Tongue (tissue), 2 donors: ENCODE data around the gene HUS1. TPM values are rescaled to one million over a fixed set of nuclear protein-coding genes. Genes with fewer than 3 reads are reported as not detected.
A peak's percentile ranks its signal among the peaks of the same experiment; 100 is the strongest.

Experiments
- DNase-seq: peaks from one replicate; pipeline ENCODE4 v3.0.0-alpha.2; 2015
- total RNA-seq: library from RNA; depleted of rRNA; stranded (reverse); fragments of >200 nt; gene quantifications from one replicate; pipeline ENCODE4 v1.2.3, GENCODE V29; 2014

Gene HUS1
- total RNA-seq, 1 donor from 2014 or later: 26.9 TPM

DNA sequence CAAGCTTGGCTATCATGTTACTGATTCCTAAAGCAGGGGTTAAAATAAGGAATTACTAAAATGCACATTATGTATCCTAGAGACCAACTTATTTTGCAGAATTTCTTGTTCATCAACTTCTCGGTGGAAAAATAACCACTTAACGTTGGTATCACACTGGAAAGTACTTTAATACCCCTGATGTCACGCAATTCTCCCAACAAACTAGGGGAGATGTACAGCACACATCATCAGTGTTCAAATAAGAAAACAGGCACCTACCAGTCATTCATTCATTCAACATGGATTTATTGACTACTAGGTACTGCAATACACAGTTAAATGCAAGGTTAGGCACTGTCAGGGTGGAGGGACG, 648 bp downstream of the HUS1 start:
- DNase-seq: no peak

DNA sequence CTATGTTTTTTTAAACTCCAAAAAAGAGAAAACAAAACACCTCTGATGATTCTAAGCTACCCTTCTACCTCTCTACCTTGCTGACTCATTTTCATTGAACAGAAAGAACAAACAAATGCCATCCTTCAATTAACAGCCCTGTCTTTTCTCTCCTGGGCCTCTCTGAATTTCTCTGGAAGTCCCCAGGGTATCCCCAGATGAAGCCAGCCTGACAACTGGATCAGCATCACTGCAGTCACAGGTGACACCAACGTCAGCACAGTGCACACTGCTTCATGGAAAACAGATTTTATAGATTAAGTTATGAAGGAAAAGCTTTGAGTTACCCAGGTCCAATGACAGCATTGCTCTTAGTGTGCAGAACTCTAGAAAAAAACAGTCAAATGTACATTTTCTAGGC, 5.7 kb downstream of the HUS1 start:
- no peak for DNase-seq

DNA sequence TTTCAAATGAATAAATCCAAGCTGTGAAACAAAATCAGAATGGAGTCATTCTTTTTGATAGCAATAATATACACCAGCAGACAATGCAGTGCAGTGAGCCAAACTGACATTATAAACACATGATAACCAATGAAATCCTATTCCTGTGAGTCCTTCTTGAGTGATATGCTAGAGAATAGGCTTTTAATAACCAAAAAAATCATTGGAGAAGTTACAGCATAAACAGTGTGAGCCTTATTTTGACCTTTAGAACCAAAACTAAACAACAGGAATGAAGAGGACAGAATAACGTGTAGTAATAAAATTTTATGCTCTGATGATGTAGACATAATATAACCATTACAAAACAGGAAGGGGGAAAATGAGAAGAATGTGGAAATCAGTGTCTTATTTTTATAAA, 8.7 kb downstream of the HUS1 start:
- DNase-seq: no peak

DNA sequence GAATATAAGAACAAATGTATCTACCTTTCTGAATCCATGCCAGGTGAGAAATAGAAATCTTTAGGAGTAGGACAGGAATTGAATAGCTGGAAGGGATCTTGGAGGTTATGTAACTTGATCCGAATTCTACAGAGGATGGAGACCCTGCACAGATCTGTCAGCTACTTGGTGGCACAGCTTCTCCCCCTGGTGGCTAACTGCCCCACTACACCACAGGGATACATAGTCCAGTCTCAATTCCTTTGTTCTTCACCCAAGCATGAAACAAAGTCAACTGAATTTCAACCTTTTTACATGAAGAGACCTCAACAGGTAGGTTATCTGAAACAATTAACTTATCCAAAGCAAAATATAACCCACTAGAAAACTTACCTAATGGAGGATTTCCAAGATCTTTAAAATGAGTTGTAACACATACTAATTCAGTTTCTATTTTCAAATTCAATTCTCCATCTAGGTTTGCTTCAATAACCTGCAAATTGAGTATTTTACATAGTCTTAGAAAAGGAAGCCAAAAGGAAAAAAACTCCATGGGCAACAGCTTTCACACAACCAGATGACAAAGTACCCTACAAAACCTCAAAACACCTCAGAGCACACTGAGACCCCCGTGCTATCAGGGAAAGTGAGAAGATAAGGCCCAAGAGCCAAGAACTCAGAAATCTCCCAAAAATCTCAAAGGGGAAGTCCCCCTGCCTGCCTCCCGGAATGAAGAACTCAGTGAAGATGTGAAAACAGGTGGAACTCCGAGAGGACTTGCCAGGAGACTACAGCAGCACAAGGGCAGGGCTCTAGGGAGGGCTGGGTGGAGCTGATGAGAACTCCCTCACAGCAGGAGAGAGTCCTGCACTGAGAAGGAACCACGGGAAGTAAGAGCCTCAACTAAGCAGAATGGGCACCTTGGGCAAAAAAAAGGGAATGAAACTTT, 10.3 kb downstream of the HUS1 start:
- DNase-seq: peak; percentile 81

DNA sequence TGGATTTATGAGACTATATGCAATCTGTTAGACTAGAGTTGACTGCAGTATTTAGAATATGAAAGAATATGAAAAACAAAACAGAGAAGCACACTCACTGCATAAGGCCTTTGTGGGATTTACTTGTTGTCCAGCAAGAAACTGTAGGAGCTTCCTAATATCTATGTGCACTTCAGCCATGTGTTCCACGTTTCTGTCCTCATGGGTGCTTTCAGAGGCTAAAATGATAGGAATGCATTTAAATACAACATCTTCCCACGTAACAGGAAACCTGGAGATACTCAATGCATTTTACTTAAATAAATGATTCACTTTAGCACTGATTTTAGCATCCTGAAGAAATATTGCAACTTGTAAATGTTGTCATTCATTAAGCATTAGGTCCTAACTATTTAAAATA, 11.7 kb downstream of the HUS1 start:
- DNase-seq: no peak

DNA sequence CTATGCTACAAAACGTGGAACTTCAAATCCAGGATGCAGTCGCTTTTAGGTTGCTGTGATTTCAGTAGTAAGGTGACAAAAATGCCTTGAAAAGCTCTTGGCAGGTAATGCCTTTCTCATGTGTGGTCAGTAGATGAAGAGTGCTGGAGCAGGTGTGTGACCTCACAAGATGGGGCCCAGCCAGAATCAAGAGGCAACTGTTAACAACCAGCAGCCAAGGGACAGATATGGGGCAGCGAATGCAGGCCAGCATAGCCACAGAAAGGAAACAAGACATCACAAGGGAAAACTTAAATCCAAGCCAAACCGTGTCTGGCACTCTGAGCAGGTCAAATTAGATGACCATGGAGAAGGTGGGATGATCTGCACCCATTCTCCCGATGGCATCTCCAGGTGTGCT, 12.3 kb downstream of the HUS1 start:
- DNase-seq: no peak

DNA sequence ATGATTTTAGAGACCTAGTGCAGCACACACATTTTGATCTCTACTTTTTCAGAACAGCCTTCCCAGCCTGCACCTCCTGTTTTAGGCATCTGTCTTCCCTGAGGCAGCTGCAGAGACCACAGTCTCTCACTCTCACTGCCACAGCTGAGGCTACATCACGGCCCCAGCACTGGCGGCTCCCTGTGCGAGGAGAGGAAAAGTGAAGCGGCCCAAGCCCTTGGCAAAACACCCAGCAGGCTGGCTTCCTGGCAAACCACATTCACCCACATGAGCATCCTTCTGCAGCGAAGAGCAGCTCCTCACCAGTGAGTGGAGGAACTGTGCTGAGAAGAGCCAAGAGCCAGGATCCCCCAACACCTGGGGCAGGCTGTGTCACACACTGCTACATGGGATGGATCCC, 14.0 kb downstream of the HUS1 start:
- no peak for DNase-seq

DNA sequence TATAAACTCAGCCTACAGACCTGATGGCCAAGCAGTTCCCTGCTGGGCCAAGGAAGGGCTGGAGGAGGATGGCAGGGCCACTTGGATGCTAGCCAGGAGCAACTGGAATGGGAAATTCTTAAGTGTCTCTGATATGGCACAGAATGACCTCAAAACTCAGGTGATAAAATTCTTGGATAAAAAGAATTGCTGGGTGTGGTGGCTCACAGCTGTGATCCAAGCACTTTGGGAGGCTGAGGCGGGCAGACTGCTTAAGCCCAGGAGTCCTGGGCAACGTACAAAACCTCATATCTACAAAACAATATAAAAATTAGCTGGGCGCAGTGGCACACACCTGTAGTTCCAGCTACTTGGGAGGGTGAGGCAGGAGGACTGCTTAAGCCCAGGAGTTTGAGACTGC, 17.2 kb downstream of the HUS1 start:
- DNase-seq: no peak

DNA sequence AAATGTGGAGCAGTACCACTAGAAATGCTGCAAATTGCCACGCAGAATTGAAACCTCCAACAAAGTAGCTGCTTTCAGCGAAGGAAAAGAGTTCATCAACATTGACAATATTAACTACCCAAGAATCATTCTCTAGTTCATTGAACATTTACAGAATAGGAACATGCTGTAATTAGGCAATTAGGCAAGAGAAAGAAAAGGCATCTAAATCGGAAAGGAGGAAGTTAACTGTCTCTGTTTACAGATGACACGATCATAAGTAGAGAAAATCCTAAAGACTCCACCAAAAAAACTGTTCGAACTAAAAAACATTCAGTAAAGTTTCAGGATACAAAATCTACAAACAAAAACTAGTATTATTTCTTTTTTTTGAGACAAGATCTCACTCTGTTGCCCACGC, 22.3 kb downstream of the HUS1 start:
- DNase-seq: no peak

DNA sequence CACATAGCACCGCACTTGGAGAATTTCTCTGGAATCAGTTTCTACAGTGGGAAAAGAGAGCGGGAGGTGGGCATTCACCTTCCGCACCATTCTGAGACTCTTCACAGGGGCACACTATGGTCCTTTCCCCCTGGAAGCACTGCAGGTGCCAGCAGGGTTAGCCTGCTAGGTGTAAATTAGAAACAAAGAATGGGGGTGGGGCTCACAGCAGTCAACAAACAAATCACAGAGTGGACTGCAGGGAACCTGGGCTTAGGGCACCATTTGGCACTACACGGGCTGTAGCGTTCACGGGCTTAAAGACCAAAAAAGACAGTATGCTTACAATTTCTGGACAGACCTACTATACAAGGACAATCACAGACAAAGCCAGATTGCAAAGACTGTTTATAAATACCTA, 23.2 kb downstream of the HUS1 start:
- no peak for DNase-seq

DNA sequence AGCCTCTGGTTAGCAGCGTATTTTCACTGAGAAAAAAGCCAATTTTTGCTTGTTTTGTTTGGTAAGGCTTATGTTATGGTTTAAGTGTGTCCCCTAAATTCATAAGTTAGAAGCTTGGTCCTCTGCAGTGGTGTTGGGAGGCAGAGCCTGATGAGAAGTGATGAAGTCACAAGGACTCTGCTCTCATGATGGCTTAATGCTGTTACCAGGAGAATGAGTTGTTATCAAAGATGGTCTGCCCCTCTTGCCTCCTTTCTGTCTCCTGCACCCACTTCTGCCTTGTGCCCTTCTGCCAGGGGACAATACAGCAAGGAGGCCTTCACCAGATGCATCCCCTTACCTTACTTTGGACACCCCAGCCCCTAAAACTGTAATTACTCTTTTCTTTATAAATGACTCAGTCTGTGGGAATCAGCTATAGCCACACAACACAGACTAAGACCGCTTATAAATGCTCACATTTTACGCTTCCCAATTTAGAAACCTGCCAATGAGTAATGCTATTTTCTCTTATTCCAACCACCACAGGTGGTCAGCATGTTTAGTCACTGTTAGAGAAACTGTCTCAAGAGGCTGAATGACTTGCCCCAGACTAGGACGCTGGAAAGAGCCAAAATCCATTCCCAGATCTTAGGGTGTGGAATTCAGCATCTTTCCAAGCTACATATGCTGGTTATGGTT, 25.0 kb downstream of the HUS1 start:
- DNase-seq: no peak

DNA sequence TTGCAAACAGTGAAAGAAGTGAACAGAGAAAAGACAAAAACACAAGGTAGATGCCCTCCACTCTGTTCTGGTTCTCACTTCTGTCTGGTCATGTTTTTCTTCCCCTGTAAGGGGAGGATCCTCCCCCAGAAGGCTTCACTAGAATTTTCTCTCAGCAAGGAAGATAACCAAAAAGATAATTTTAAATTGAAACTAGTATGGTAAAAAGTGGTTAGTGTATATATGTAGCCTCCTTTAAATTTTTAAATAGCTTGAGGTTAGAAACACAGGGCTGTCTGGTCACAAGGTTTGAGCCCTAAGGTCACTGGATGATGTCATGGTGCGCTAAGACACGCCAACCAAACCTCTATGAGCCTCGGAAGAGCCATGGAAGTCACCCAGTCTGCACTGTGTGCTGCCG, 25.6 kb downstream of the HUS1 start:
- no peak for DNase-seq

DNA sequence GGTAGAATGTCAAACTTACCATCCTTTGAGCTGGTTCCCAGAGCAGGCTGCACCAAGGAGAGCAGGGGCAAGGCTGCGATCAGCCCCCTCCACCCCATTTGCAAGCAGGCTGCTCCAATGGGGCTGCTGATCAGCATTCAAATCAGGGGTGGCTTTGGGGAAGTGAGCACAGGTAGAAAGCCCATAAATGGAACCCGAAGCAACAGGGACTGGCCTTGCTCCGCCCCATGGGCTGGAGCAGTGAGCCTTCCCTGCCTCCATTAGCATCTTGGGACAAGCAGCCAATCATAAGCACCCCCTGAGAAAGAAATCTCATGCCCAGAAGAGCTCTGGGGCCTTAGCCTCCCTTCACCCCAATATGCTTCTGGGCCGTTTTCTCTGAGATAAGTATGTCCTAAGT, 27.2 kb downstream of the HUS1 start:
- DNase-seq: no peak

DNA sequence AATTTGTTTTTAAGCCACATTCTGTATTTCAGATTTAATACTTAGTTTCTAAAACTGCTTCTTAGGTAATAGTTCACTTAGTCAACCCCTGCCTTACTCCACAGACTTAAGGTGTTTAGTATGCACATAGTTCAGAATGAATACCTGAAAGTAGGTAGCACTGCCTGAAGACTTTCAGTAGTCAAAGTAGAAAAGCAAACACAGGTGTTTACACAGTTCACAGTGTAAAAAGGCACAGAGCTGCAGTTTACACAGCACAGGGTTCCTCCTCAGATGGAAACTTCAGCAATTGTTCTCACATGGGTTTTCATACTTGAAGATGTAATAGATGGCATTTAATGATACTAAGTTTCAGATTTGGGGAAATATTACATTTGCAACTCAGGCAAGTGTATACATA, 28.0 kb downstream of the HUS1 start:
- DNase-seq: no peak

DNA sequence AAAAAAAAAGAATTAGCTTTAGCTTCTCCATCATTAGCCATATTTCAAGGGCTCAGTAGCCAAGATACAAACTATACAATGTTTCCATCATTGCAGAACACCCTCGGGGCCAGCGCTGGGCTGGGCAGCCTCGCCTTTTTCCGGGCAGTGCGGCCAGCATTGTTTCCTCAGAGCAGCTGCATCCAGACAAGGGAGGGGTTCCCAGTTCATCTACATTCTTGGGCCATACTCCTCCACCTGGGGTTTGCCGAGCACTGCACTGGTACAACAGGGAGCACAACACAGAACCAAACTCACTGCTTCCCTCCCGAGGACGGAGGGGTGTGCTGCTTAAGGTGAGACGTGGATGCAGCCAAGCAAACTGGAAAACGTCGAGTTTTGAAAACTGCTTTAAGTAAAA, 28.7 kb downstream of the HUS1 start:
- peak; percentile 52 for DNase-seq

DNA sequence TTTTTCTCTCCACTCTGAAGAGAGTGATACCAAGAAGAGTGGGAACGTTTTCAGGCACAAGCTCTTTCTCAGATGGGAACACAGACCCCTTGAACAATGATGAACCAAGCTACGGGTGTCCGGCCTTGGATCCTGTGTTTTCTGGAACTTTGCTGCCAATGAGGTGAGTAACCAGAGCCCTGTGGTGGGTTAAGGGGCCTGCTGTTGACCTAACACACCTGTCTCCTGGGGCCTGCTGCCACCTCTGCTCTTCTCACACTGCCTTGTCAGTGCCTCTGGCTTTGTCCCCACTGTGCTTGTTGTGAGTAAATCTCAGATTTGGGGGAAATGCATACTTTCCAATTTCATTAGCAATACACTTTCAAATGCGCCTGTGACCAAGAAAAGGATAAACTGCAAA, 29.7 kb downstream of the HUS1 start:
- DNase-seq: no peak

DNA sequence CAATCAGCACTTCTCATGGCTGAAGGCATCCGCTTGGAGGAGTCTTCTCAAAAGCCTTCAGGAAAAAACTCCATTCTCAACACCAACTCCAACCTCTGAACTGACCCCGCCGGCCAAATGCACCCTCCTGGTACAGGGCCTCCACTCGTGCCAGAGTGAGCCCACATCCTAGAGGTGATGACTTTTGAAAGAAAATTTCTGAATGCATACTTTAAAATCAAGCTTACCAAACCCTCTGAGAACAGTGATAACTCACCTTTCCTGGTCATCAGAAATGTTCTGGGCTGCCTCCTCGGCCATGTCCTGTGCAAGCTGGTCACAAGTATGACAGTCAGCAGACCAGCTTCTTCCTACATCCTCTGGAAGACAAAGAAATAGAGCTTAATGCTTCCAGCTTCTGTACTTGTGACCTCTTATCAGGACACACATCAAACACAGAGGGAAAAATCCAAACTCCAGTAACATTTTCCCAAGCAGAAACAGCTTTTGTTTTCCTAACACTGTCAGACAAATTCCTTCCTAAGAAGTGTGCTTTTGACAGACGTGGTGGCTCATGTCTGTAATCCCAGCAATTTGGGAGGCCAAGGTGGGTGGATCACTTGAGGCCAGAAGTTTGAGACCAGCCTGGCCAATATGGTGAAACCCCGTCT, 31.1 kb downstream of the HUS1 start, which contains the start of gene PKD1L1:
PKD1L1 (minus strand) TSS at position 326 of the 650 bp plus-strand sequence; CDS start at position 300, 26 bp downstream.
- DNase-seq: no peak

DNA sequence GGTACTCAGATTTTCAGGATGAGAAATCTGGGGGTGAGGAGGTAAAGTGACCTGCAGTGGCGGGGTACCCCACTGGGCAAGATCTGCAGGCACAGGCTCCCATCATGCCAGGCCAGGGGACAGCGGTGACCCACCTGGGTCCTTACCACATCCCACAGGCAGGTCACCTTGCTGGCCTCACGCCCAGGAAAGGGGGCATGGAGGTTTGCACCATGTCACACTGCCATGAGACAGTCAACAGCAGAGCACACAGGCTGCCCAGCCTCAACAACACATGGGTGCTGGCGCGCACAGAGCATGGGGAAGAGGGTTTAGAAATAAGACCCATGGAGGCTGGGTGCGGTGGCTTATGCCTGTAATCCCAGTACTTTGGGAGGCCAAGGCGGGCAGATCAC, 32.1 kb downstream of the HUS1 start:
- DNase-seq: no peak

DNA sequence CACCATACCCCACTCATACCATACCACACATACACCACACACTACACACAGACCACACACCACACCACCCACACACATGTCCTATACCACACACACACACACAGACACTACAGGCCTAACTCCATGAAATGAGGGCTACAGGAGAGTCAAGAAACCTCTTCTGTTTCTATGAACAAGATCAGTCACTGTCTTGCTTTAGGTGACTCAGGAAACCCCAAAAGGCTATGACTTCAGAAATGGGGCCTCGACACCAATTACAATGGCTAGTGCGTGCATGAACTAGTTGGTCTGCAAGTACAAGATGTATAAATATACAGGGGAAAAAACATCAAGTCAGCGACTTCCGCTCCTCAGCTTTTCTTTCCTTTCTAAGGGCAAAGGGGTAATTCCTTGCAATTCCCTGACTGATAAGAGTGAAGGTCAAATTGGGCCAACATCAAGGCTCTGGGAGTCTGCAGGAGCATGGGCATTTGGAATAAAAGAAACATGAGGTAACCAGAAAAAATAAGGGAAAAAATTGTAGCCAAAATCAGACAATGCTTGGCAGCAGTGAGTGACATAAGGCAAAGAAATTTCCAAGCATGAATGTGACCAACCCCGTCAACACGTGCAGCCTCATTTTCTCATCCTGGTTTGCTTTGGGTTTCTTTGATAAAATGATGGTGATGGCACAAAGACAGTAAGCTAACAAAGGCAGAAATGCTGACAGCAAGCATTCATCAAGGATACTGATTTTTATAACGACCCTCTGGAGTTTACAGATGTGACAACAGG, 32.6 kb downstream of the HUS1 start:
- DNase-seq: no peak

DNA sequence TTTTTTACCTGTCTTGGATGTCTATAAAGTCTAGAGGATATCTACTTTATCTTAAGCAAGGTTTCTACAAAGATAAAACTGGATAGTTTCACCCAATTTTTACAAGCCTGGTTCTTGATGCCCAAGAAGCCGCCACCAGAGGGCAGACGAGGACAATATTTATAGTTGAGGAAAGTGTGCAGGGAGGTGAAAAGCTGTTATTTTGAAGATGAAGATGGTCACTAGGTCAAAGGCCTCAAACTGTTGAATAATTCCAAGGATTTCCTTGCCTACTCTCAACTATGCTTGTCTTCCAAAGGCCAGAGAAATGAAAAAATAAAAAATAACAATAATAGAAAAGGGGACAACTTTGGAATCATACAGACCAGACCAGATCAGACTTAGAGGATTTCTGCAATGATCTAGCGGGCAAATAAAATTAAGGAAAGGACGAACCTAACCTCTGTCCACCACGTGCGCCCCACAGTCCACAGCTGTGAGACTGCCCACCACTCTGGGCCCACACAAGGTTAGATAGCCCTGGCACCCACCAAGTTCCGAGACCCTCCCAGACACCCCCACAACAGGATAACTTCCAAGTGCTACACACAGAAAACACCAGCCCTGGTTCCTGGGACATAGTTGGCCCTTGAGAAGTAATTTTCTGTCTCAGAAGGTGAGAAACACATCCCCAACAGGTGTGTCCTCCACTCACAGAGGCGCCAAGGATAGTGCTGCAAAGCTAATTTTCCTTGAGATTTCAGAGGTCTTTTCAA, 34.0 kb downstream of the HUS1 start:
- peak; percentile 90 for DNase-seq

DNA sequence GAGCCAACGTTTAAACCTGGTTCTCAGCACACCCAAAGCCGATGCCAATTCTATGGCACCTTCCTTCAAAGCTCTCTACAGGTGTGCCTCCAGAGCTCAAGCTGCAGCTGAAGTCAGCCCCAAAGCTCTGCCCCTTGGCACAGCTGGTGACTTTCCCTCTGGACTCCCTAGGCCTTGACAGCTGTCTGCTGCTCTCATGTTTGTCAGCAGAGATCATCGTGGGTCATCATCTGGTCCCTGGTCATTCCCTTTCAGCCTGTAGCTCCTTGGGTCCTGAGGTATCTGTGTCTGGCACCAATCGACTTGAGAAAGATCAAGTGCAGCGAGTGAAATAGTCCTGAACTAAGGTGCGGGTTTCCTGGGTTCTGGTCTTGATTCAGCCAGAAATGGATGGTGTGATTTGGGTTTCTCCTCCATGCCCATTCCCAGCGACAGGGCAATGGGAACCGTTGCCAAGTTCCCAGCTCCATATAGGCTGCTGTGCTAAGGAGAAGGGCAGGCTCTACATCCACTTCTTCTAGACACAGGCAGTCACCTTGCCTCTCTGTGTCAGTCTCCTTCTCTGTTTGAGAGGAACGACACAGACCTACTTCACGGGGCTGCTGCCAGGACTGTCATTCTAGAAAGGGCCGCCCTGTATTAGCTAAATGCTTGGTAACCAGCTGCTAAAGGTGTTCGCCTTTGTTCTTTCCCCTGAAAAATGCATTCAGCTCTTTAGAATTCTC, 34.7 kb downstream of the HUS1 start:
- no peak for DNase-seq
